Skeletal muscle satellite cell (primary cell): ENCODE measurements around the gene ALDH1L1.

ENCODE experiments used
- H3K27me3 ChIP-seq: 2 replicates; pipeline ENCODE4 v1.7.0; 2013; ENCODE audit warnings: low read length; ENCODE audit not compliant: control insufficient read depth, insufficient read depth
- H3K36me3 ChIP-seq: 2 replicates; pipeline ENCODE4 v1.7.0; 2013; ENCODE audit warnings: mild to moderate bottlenecking, control low read depth, low read length; ENCODE audit not compliant: insufficient read depth
- H3K4me1 ChIP-seq: 2 replicates; pipeline ENCODE4 v1.7.0; 2013; ENCODE audit warnings: low read length; ENCODE audit not compliant: control insufficient read depth, insufficient read depth
- H3K4me2 ChIP-seq: 2 replicates; pipeline ENCODE4 v1.7.0; 2013; ENCODE audit warnings: mild to moderate bottlenecking, low read length
- H3K4me3 ChIP-seq: 2 replicates; pipeline ENCODE4 v1.7.0; 2013; ENCODE audit warnings: low read length
- H3K9ac ChIP-seq: 2 replicates; pipeline ENCODE4 v1.7.0; 2013; ENCODE audit warnings: mild to moderate bottlenecking, low read depth, low read length, moderate library complexity
- H3K9me3 ChIP-seq: replicated peaks from 2 replicates; pipeline ENCODE4 v1.7.0; 2013; ENCODE audit warnings: mild to moderate bottlenecking, control low read depth, low read length

The ALDH1L1 gene

GRCh38 chr3:126152458-126152857 is 27.9 kb downstream of the ALDH1L1 start:
- H3K9ac ChIP-seq = no peak overlapping the region
- no peak overlapping the region for H3K4me2 ChIP-seq

GRCh38 chr3:126151562-126152302 is 28.7 kb downstream of the ALDH1L1 start:
- no peaks in the 10 kb centered on the region for H3K9me3 ChIP-seq
- no peak overlapping the region for H3K9ac ChIP-seq
- H3K27me3 ChIP-seq = peaks cover 21% of the 10 kb centered on the region
- H3K4me1 ChIP-seq = no peaks in the 10 kb centered on the region
- H3K4me3 ChIP-seq = no peak overlapping the region
- H3K36me3 ChIP-seq = no peaks in the 10 kb centered on the region
- H3K4me2 ChIP-seq = no peak overlapping the region

More at GRCh38 chr3:126152458-126152857, 27.9 kb downstream of the ALDH1L1 start:
- Histone ChIP-seq H3K4me3 (no peak overlapping the region), H3K27me3 (peaks cover 21% of the 10 kb centered on the region), H3K9me3 (no peaks in the 10 kb centered on the region), H3K36me3 (no peaks in the 10 kb centered on the region), H3K4me1 (no peaks in the 10 kb centered on the region)

DNA sequence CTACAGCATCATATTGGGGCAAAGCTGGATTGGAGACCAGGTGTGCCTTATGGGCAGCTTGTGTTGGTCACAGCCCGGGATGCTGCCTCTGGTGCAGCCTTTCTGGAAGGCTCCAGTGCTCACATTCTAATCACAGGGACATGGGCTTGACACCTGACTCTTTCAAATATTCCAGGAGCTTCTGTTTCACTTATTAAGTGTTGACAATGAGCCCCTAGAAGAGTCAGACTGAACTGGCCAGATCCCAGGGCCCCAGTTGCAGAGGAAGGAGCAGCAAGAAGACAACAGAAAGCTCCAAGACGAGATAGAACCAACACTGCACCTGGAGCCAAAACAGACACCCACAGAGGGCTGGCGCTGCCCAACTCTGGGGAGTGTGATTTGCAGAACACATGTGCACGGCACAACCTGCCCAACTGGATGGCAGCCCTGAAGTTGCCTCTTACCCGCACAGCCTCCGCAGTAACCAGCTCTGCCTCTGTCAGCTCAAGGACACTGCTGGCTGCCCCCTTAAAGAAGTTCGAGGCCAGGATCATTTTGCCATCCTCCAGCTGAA is 30.3 kb downstream of the ALDH1L1 start:
- no peak overlapping the region for H3K9ac ChIP-seq
- H3K4me3 ChIP-seq = no peak overlapping the region
- no peaks in the 10 kb centered on the region for H3K4me1 ChIP-seq
- no peaks in the 10 kb centered on the region for H3K9me3 ChIP-seq
- peaks cover 26% of the 10 kb centered on the region for H3K27me3 ChIP-seq
- no peaks in the 10 kb centered on the region for H3K36me3 ChIP-seq
- no peak overlapping the region for H3K4me2 ChIP-seq

DNA sequence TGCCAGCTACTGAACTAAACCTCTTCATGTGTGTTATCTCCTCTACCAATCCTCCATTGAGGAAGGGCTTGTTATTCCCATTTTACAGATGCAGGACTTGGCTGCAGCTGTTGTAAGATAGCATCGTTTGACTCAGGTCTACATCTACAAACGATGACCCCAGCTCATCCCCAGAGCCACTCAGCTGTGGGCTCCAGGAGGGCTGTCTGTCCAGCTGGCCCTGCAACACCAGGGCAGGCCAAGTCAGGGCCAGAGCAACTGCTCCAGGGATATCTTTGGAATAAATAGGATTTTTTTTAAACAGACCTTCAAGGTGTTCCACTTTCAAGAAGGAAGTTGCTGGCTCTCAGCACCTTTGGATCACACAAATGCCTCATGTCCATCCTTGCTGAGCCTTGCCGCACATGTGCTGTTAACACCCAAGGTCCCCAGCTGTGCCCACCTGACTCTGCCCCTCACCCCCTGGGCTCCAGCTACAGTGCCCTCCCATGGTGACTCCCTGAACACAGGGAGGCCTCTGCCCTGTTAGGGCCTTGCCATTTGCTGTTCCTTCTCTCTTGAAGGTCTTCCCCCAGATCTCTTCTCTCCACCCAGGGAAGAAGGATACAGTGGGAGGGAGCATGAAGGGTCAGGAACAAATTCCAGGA is 31.0 kb downstream of the ALDH1L1 start:
- Histone ChIP-seq H3K9me3 (no peaks in the 10 kb centered on the region), H3K4me1 (no peaks in the 10 kb centered on the region)

GRCh38 chr3:126147932-126148683 is 32.3 kb downstream of the ALDH1L1 start:
- Histone ChIP-seq H3K4me2 (no peak overlapping the region), H3K36me3 (no peaks in the 10 kb centered on the region), H3K4me3 (no peak overlapping the region), H3K9me3 (no peaks in the 10 kb centered on the region), H3K4me1 (no peaks in the 10 kb centered on the region), H3K27me3 (peaks cover 42% of the 10 kb centered on the region), H3K9ac (no peak overlapping the region)

More for the DNA sequence above, 31.0 kb downstream of the ALDH1L1 start:
- no peak overlapping the region for H3K4me3 ChIP-seq
- H3K36me3 ChIP-seq = no peaks in the 10 kb centered on the region
- peaks cover 33% of the 10 kb centered on the region for H3K27me3 ChIP-seq
- no peak overlapping the region for H3K4me2 ChIP-seq
- no peak overlapping the region for H3K9ac ChIP-seq

DNA sequence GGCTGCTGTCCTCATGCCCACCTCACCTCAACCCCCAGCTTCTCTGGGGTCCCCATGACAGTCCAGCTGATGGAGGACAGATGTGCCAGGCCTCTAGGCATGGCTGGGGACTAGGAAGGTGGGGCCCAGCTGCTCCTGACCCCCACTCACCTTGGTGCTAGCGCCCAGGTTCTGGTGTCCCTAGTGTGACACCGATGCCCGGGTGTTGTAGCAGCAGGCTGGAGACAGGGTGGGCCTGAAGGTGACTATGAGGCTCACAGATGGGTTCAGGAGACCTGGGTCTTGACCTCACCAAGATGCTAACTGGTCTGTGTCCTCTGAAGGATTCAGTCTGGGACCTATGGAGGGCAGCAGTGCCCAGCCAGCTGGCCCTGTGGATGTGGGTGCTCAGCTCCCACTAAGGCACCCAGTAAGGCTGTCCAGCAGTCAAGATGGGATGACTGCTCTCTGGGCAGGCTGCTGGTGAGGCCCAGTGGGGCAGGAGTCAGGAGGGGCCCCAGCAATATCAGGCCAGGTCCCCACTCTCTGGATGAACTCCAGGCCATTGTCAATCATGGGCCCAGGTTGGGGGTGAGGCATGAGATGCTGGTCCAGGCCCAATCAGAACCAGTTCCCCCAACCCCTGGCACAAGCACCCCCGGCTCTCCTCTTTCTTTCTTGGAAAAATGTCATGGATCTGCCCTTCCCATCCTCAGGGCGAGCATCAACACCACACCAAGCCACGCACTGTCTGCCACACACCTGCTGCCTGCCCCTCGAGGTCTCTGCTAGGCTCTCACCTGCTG is 33.0 kb downstream of the ALDH1L1 start:
- no peaks in the 10 kb centered on the region for H3K9me3 ChIP-seq
- no peaks in the 10 kb centered on the region for H3K4me1 ChIP-seq
- H3K4me3 ChIP-seq = no peak overlapping the region
- H3K9ac ChIP-seq = no peak overlapping the region
- peaks cover 43% of the 10 kb centered on the region for H3K27me3 ChIP-seq
- H3K36me3 ChIP-seq = no peaks in the 10 kb centered on the region
- H3K4me2 ChIP-seq = no peak overlapping the region

- no peaks in the 10 kb centered on the region for H3K9me3 ChIP-seq
- peaks cover 44% of the 10 kb centered on the region for H3K27me3 ChIP-seq
- no peak overlapping the region for H3K9ac ChIP-seq
- no peak overlapping the region for H3K4me3 ChIP-seq
- no peaks in the 10 kb centered on the region for H3K4me1 ChIP-seq
- H3K36me3 ChIP-seq = no peaks in the 10 kb centered on the region
- H3K4me2 ChIP-seq = no peak overlapping the region
Observed at GRCh38 chr3:126146525-126147146, 33.8 kb downstream of the ALDH1L1 start.

- Histone ChIP-seq H3K27me3 (peaks cover 50% of the 10 kb centered on the region), H3K9ac (no peak overlapping the region), H3K4me2 (no peak overlapping the region), H3K36me3 (no peaks in the 10 kb centered on the region), H3K9me3 (no peaks in the 10 kb centered on the region), H3K4me1 (no peaks in the 10 kb centered on the region), H3K4me3 (no peak overlapping the region)
Observed at GRCh38 chr3:126146034-126146433, 34.4 kb downstream of the ALDH1L1 start.

- no peaks in the 10 kb centered on the region for H3K9me3 ChIP-seq
- no peak overlapping the region for H3K4me2 ChIP-seq
- H3K4me1 ChIP-seq = no peaks in the 10 kb centered on the region
- no peak overlapping the region for H3K4me3 ChIP-seq
- peaks cover 77% of the 10 kb centered on the region for H3K27me3 ChIP-seq
- H3K36me3 ChIP-seq = no peaks in the 10 kb centered on the region
- no peak overlapping the region for H3K9ac ChIP-seq
Observed at GRCh38 chr3:126142652-126143051, 37.7 kb downstream of the ALDH1L1 start.

GRCh38 chr3:126137490-126138130 is 42.8 kb downstream of the ALDH1L1 start:
- H3K9me3 ChIP-seq = no peaks in the 10 kb centered on the region
- H3K4me2 ChIP-seq = no peak overlapping the region
- no peak overlapping the region for H3K4me3 ChIP-seq
- H3K36me3 ChIP-seq = no peaks in the 10 kb centered on the region
- peaks cover 58% of the 10 kb centered on the region for H3K27me3 ChIP-seq
- H3K4me1 ChIP-seq = no peaks in the 10 kb centered on the region
- no peak overlapping the region for H3K9ac ChIP-seq
